GM21367 (cell line): Measurements from ENCODE around the gene MED4.
"Not testable (repeated sequence)": the region's sequence is repeated elsewhere in the genome, so short reads cannot be mapped to it uniquely, and the experiment has no call there.

Experiments used
- ATAC-seq: cut with Tn5 transposase; IDR thresholded peaks from one replicate; pipeline ENCODE4 v1.9.1; 2021; ENCODE audit not compliant: unreplicated experiment

MED4 gene

GRCh38 chr13:48096670-48097069 is 1.8 kb upstream of the MED4 start:
- ATAC-seq, result no peak

GRCh38 chr13:48094404-48094780 is 512 bp downstream of the MED4 start:
- ATAC-seq, result no peak

- no peak for ATAC-seq
Observed at GRCh38 chr13:48093588-48093987, 1.3 kb downstream of the MED4 start.

DNA sequence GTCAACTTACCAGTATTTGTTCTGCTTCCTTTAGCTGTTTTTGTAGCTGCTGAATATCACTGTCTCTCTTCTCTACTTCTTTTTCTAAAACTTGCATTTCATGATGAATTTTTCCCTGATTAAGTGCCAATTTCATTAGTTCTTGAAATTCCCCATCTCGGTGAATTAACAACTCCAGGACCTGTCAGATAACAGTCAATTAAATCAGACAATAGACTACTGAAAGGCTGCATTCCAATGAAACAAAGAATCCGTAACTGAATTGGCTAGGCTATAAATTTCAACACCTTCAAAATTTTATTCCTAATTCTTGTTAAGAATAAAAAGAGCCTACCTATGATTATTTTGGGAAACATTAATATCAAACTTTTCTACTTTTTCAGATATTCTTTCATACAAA is 8.6 kb downstream of the MED4 start:
- ATAC-seq, result no peak

- ATAC-seq, result no peak
Observed at GRCh38 chr13:48081739-48082138, 13.2 kb downstream of the MED4 start.

DNA sequence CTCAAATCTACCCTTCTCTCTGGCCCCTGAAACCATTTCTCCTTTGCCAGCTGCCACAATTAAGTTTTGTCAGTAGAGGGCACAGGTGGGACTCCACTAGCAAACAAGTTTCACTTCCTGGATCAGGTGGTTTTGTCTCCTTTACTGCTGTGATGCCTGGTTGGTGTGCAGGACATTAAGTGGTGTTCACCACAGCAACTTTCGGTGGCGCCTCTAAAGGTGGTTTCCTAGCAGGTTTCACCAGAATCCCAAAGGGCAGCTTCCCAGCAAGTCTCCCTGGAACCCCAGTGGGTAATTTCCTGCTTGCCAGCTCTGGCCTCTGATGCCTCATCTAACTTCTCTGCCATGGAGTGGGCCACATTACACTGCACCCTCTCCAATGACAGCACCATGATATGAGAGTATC is 16.6 kb downstream of the MED4 start:
- ATAC-seq, result peak; percentile 98

DNA sequence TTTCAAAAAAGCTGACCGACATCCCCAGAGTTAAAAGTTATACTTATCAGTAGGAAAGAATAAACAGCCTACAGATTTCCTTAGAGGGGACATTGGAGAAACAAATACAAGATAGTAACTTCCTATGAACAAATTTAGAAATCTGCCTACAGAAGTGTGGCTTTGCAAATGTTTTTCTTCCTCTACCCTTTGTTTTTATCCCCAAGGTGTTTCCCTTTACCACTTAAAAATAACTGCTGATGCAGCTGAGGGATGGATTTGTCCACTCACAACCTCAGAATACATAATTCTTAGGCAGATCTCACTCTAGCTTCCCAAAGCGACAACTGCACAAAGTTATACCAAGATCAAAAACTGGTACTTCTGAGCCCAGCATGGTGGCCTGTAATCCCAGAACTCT is 20.9 kb downstream of the MED4 start:
- no peak for ATAC-seq

- no peak for ATAC-seq
Observed at GRCh38 chr13:48072787-48073186, 22.1 kb downstream of the MED4 start.

- no peak for ATAC-seq
Observed at GRCh38 chr13:48072304-48072703, 22.6 kb downstream of the MED4 start.

GRCh38 chr13:48070942-48071341 is 24.0 kb downstream of the MED4 start:
- ATAC-seq, result no peak

GRCh38 chr13:48069573-48069972 is 25.3 kb downstream of the MED4 start:
- no peak for ATAC-seq

DNA sequence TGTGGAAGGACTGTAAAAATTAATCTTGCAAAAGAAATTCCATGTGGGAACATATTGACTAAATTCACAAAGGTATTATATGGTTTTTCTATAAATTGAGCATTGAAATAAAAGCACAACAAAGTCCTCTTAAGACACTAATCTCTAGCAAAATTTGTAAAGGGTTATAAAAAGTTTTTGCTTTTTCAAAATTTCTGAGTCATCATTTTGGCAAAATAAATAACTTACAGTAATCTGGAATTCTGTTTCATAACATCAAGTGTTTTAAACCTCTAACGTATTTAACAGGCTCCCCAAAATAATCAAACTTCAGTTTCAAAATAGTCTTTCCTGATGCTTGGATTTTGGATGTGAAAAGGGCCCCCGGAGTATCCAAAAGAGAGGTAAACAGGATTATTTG is 26.0 kb downstream of the MED4 start:
- no peak for ATAC-seq

GRCh38 chr13:48068036-48068435 is 26.9 kb downstream of the MED4 start:
- no peak for ATAC-seq

GRCh38 chr13:48066310-48066989 is 28.5 kb downstream of the MED4 start:
- no peak for ATAC-seq

DNA sequence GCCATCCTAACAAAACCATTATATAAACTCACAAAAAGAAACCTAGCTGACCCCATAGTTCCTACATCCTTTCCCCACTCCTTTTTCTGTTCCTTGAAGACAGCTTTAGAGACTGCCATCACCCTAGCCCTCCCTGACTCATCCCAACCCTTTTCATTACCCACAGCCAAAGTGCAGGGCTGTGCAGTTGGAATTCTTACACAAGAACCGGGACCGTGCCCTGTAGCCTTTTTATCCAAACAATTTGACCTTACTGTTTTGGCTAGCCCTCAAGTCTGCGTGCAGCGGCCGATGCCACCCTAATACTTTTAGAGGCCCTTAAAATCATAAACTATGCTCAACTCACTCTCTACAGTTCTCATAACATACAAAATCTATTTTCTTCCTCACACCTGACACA is 35.0 kb downstream of the MED4 start:
- ATAC-seq, result not testable (repeated sequence)

DNA sequence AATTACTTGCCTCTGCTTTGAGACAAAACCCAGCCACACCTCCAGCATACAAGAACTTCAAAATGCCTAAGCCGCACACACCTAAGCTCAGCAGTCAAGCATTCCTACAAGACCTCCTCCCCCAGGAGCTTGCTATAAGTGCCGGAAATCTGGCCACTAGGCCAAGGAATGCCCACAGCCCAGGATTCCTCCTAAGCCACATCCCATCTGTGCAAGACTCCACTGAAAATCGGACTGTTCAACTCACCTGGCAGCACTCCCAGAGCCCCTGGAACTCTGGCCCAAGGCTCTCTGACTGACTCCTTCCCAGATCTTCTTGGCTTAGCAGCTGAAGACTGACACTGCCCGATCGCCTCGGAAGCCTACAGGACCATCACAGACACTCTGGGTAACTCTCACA is 36.4 kb downstream of the MED4 start:
- not testable (repeated sequence) for ATAC-seq

GRCh38 chr13:48055712-48056111 is 39.2 kb downstream of the MED4 start:
- ATAC-seq, result no peak

GRCh38 chr13:48054601-48055000 is 40.3 kb downstream of the MED4 start:
- ATAC-seq, result no peak

GRCh38 chr13:48050550-48050949 is 44.4 kb downstream of the MED4 start:
- ATAC-seq, result no peak

- ATAC-seq, result no peak
Observed at GRCh38 chr13:48043789-48044503, 51.0 kb downstream of the MED4 start.

DNA sequence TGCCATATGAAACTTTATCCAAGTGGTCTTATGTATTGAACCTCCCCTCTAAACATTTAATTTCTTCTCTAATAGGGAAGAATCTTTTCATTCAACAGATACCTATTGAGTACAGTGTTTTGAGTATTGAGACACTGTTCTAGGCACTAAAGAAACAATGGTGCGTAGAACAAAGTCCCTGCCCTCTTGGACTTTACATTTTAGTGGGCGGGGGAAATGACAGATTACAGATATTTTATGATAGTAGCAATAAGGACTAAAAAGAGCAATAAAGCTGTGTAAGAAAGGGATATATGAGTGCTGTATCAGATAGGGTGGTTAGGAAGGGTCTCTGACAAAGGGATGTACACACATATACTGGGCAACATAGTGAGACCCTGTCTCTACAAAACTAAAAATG is 52.0 kb downstream of the MED4 start:
- ATAC-seq, result no peak

DNA sequence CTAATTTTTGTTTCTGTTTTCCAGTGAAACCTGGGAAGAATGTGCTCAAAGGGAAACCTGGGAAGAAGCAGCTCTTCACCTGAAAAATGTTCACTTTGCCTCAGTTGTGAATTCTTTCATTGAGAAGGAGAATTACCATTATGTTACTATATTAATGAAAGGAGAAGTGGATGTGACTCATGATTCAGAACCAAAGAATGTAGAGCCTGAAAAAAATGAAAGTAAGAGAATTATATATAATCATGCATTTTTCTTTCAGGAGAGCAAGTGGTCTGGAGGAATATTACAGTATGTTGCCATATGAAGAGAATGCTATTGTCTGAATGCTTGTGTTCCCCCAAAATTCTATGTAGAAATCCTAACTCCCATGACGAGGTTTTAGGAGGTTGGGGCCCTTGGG is 54.0 kb downstream of the MED4 start:
- no peak for ATAC-seq

DNA sequence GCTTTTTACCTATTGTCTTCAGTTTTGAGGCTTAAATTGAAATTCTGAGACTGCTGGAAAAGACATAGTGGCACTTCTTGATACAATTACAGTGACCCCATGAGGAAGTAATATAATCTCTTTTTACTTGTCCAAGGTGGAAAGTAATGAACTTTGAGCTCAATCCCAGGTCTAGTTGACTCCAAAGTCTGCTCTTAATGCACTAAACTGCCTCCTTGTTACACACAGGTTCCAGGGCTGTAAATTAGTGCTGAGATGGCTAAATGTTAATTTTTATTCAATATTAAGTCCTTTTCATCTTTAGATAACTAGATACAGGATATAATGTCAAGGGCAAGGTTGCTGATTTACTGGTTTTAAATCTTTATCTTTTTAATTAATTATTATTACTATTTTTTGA is 54.9 kb downstream of the MED4 start:
- ATAC-seq, result no peak
